ENCODE measurements around the gene LIMA1.
"Not testable (repeated sequence)": the region's sequence is repeated elsewhere in the genome, so short reads cannot be mapped to it uniquely, and the experiment has no call there.

Gene LIMA1

DNA sequence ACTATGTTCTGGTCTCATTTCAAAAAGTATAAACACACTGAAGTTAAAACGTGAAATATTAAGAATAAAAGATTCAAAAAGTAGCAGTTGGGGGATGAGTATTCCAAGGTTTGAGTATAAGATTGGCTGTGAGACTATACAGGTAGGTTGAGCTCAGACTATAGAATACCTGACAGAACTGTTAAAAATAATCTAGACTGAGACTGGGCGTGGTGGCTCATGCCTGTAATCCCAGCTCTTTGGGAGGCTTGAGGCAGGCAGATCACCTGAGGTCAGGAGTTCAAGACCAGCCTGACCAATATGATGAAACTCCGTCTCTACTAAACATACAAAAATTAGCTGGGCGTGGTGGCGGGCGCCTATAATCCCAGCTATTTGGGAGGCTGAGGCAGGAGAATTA lies 64.3 kb downstream of the LIMA1 start:
- not testable (repeated sequence) for DNase-seq

DNA sequence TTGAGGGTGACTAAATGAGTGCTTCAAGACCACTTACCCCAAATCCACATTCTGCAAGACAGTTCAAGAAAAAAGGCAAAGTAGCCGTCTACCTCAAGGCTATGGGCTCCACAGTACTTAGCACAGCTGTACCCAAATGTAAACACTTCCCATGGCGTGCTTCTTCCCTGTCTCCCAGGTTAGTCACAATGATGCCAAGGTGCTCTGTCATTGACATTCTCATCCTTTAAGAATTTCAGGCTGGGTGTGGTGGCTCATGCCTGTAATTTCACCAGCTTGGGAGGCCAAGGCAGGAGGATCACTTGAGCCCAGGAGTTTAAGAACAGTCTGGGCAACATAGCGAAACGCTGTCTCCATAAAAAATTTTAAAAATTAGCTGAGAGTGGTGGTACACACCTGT lies 64.9 kb downstream of the LIMA1 start:
- no peak for DNase-seq

DNA sequence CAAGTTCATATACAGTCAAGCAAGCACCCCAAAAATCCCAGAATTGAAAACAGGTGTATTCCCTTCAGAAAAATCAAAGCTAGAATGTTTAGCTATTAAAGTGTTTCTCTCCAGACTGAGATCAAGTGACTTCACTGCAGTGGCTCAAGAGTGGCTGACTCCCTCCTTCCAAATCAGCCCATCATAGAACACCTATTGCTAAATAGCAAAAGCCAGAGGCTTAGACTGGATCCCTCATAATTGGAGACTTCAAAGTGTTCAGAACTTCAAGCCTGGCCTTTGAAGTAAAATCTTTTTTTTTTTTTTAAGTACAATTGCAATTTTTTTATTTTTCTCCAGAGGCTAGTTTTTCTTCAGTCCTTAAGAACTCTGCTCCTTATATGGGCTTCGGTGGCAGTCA lies 66.1 kb downstream of the LIMA1 start:
- DNase-seq, result no peak

DNA sequence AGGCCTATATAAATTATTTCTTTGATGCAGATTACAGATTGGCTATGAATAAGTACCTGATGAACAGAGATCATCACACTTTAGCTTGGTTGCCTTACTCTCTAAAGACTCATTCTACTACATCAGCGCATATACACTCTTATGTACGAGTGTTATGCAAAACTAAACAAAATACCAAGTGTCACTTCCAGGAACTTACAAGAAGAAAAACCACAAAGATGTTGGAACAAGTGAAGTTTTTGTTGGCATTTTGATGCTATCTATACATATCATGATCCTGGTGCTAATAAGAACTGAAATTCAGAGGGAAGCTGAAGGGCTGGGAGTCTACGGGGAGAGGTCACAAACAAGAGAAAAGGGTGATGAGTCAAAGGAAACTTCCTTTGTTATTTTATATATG lies 68.3 kb downstream of the LIMA1 start:
- DNase-seq, result no peak

DNA sequence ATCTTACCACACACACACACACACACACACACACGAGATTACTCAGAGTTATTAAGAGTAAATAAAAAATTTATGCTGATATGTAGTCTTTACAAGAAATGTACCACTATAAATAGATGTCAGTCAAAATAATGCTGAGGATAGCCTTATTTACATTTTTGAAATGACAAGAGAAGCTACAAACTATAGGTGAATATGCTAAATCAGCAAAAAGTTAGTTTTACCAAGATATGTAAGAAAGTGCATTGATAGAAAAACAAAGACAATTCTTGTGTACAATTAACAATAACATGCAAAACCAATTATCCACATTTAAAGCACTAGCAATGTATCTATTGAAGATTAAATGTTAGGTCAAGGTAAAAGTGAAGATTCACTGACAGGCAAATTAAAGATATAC lies 69.3 kb downstream of the LIMA1 start:
- no peak for DNase-seq

DNA sequence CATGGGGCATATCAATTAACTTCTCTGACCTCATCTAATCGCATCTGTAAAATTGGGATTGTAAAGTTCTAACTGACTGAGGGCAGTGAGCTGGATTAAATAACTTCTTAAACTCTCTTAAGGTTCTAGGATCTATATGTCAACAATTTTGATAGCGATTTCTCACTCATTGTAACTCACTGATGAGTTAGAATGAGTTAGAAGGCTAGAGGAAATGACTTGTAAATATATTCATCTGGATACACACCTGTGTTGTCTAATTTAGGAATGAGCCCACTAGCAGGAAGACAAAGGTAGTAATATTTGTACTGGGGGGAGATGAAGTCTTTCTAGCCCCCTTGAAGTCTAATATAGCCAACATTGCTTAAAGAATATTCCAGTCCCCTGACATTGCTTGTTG lies 69.9 kb downstream of the LIMA1 start:
- no peak for DNase-seq

DNA sequence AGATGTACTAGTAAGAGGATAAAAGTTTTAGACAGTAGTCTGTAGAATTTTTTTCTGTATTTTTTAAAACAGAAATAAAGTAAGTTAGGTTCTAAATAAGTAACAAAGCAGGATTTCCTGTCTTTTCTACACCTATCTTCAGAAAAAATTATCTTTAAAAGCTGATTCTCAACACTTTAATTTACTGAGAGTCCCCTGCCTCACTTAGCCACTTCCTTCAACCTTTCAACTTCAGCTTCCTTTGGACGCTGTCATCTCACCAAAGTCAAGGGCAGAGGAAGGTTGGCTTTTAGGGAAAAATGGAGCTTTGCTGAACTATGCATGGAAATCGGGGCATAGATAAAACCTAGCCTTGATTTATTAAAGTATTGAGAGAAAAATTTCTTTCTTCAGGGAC lies 71.3 kb downstream of the LIMA1 start:
- DNase-seq, result no peak

DNA sequence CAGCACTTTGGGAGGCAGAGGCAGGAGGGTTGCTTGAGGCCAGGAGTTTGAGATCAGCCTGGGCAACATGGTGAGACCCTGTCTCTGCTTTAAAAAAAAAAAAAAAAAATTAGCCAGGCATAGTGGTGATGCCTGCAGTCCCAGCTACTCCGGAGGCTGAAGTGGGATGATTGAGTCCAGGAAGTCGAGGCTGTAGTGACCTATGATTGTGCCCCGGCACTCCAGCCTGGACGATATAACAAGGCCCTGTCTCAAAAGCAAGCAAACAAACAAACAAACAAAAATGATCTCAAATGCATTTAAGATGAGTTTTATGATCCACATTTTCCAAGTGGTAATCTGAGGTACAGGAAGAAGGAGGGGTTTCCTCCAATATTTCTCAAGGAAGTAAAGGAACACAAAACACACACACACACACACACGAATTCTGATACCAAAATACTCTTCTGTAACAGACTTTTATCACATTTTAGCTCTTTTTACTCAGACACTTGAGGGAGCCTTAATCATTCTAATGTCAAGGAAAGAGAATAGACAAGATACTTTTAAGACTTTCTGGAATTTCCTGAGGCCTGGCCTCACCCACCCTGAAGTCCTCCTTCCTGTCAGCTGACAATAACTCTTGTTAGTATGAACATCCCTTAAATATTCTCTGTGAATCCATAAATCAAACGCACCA lies 71.8 kb downstream of the LIMA1 start:
- DNase-seq, result no peak

DNA sequence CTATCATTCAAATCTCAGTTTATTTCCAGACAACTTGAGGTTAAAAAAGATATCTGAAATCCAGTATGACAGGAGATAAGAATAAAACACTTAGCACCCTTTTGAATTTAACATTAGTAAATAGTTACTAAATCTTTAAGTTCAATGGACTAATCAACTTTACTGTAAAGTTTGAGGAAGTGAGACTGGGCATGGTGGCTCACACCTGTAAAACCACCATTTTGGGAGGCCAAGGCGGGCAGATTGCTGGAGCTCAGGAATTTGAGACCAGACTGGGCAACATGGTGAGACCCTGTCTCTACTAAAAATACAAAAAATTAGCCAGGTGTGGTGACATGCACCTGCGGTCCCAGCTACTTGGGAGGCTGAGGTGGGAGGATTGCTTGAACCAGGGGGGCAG lies 75.9 kb downstream of the LIMA1 start:
- no peak for DNase-seq

DNA sequence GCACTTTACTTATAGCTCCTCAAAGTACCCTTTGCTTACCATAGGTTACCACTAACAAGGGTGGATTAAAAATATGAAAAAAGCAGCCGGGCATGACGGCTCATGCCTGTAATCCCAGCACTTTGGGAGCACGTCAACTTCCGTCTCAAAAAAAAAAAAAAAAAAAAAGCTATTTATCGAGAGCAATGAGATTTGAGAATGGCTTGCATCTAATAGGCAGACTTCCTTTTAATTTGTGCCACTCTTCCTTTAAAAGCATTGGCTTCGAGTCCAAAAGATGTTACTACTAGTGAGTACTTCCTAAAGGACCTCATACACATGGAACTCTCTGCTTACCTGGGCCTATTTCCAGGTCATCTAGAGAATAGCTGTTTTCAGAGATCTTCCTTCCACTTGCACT lies 77.7 kb downstream of the LIMA1 start:
- no peak for DNase-seq

DNA sequence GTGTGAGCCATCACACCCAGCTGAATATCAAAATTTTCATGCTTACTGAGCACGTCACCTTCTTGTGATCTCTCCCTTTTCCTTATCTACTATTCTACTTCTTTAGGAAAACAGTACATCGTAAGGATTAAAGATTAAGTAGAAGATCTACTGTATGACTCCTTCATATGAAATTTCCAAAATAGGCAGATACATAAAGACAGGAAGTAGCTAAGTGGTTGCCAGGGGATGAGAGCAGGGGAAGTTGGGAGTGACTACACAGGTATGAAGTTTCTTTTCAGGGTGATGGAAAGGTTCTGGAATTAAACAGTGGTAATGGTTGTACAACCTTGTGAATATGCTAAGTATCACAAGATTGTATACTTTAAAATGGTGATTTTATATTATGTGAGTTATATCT lies 79.6 kb downstream of the LIMA1 start:
- DNase-seq, result no peak

DNA sequence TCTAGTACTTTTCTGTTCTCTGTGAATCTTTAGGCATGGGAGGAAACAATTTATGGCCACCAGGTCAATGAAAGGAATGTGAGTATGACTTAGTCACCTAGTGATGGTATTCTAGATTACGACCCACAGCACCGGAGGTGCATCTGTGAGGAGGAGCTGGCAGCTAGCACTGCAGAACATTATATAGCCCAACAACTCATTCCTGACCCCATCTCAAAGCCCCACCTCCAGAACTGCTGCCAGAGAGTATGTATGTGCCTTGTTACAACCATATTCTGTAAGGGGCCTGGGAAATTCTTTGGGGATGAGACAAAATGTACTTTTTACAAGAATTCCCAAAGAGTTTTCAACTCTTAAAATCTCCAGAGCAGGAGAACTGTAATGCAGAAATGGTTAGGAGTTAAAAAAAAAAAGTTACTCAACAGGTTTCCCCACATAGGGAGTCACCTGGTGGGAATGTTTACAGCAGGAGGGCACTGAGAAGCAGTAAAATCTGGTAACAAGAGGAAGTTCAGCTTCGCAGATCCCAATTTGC lies 81.3 kb downstream of the LIMA1 start:
- DNase-seq, result peak; percentile 35

DNA sequence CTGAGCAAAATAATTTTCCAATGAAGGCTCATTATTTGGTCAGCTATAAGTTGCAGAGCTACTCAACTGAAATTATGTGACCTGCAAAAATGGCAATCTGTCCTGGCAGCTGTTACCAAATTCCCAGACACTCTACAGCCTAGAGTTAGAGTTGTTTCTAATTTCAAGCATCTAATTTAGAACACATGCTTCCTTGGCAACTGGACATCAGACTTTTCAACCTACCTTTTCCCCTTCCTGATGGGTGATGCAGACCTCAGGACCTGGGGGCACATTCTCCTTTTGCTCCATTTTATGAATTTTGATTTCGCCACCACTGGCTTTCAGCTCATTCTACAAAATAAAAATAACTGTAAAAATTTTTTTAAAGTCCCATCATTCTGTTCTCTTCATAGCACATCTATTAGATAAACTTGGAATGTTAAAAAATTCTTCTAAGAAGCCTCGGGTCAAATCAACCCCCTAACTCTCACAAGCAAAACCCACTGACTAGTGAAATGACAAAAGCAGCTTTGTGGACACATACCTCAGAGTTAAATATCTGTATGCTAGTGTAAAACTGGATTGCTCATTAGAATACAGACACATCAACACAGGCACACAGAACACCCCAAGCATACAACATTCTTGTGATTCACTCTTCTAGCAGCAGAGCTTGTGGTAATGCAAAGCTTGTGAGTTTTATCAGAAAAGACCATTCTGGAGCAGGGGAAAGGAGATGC lies 82.6 kb downstream of the LIMA1 start:
- DNase-seq, result no peak

DNA sequence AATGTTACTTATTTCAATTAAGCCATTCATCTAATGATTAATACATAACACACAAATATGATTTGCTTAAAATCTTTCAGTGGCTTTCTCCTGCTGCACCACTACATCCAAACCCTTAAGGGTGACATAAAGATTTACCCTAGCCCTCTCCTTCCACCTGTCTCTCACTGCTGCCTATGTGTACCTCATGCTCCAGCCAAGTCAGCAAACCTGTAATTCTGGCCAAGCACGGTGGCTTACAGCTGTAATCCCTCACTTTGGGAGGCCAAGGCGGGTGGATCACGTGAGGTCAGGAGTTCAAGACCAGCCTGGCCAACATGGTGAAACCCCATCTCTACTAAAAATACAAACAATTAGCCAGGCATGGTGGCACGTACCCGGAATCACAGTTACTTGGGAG lies 84.5 kb downstream of the LIMA1 start:
- no peak for DNase-seq

DNA sequence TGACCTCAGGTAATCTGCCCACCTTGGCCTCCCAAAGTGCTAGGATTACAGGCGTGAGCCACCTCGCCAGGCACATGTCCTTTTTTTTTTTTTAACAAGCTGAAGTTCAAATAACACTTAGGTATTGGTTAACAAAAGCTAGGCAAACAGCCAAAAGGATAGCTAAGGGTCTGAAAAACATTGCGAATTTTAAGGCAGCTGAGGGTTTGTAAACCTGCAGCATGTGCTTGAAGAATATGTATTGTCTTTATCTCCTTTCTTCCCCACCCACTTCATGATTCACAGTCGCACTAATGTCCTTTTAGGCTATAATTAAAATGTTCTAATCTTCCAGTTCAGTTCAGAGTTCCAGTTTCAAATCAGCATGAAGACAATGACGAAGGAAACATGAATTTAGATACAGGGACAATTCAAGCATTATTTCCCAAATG lies 86.0 kb downstream of the LIMA1 start:
- no peak for DNase-seq

DNA sequence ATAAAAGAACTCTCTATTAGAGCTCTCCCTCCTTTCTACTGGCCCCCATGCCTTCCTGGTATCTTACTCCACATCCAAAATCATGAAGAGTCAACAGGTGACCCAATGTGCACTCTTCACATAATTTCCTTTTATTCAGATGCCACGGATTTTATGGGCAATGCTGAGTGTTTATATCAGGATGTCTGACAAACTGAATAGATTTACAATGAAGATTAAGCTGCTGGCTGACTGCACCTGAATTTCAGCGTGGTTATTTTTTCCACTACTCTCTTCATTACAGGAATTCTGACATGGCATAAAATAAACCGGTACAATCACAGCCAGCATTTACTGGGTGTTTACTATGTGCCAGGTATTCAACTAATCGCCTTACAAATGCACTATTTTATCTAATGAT lies 86.8 kb downstream of the LIMA1 start:
- DNase-seq, result no peak

DNA sequence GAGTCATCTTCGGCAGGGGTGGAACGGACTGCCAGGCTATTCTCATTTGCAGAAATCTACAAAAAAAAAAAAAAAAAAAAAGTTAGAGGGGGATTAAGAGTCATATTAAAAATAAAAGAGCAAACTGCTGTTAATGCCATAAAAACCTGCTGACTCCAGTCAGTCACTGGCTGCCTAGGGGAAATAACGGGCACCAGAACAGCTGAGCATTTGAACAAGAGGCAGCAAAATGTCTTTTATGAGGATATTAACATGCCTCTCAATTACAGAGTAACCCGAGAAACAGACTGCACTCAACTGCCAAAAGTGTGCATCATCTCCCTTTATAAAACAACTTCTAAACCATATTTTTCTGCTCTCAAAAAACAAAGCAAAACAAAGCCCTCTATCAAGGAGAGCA lies 87.5 kb downstream of the LIMA1 start:
- DNase-seq, result no peak

DNA sequence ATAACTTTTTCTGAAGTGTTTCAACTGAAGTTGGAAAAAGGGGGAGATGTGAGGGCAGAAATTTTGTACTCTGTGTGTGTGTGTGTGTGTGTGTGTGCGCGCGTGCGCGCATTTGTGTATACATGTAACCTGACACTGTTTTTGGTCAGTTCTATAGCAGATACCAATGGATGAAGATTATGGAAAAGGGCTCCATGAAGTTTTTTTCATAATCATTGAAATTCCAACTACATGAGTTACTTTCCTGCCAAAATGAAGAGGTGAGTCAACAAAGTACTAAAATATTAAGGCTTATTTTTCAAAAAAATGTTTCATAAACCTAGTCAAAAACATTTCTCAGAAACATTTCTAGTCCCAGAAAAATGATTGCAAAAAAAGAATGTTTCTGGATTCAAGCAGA lies 90.4 kb downstream of the LIMA1 start:
- DNase-seq, result no peak

DNA sequence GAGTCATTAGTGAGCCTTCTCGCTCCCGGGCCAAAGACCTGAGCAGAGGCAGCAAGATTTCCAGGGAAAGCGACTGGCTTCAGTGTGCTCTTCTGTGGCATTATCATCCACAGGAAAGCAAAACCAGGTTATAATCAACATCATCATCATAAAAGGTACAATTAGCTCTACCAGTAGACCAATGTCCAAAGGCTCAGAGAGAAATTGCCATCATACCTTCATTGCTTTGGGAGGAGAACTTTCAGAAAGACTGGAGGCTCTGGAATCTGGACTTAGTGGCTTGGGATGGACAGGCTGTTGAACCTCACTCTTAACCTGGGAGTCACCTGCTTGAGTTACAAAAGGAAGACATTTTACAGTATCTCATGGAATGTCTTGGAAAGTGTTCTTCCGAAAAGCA lies 91.1 kb downstream of the LIMA1 start:
- no peak for DNase-seq

DNA sequence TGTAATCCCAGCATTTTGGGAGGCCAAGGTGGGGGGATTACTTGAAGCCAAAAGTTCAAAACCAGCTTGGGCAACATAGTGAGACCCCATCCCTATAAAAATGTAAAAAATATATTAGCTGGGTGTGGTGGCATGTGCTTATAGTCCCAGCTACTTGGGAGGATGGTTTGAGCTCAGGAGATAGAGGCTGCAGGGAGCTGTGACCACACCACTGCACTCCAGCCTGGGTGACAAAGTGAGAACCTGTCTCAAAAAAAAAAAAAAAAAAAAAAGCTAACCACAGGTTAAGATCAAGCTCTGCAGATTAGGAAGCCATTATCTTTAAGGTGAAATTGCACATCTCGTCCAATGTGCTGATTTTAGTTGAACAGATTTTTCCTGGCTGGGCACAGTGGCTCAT lies 92.5 kb downstream of the LIMA1 start:
- no peak for DNase-seq

DNA sequence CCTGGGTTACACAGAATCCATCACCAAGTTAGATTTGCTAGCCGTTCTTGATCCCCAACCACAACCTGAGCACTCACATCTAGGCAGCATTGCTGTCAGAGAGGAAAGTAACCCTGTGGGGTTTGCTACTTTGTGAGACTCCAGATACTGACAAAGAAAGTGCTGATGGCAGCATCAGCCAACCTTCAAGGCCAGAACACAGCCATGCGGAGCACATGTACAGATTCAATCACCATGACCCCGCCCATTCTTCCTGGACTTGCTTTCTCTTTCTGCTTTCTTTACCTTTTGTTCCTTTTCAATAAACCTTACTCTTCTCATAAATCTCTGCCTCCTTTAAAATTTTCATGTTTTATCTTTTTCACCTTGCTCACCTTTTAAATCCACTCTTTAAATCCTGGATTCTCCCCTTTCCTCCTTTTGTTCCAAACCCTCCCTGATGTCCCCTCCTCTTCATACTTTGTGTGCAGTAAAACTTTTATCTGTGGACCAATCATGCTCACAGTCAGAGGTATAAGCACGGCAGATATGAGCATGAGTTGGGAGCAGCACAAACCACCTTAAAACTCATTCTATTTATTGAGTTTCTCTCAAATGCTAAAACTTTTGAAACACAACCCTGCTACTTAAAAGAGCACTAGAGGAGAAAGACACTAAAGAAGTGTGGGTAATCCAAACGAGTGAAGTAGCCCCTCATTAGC lies 94.3 kb downstream of the LIMA1 start:
- no peak for DNase-seq

DNA sequence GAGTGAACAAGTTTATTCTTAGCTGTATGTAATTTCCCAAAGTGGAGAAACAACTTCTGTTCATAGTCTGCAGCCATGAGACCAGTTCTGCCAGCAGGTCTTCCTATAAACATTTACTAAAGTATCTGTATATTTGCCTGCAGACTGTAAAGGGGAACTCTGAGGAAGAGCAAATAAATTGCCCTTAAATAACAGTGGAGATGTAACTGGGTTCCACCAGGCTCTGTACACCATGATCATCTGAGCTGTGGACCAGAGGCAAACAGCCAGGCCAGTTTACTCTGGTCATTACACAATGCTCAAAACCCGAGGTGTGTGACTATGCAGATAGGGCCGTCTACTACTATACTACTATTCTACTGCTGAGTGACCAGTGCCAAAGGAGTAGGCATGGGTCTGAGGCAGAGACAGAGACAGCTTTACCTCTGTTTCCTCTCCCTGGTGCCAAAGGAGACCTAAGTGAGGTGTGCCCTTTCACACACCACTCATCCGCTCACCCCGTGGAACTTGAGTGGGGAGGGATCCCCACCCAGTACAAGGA lies 95.0 kb downstream of the LIMA1 start:
- DNase-seq, result no peak
